Ishikawa (cell line): ENCODE measurements around the gene LILRB1.

Source experiments
- EGR1 ChIP-seq: IDR thresholded peaks from 2 replicates; pipeline ENCODE4 v1.6.1; 2012
- FOXM1 ChIP-seq: IDR thresholded peaks from 2 replicates; pipeline ENCODE4 v1.6.1; 2012; ENCODE audit warnings: low read depth, borderline replicate concordance
- TCF12 ChIP-seq: IDR thresholded peaks from 2 replicates; pipeline ENCODE4 v1.6.1; 2012; ENCODE audit warnings: low read depth
- TEAD4 ChIP-seq: IDR thresholded peaks from 2 replicates; pipeline ENCODE4 v1.6.1; 2012
- YY1 ChIP-seq: IDR thresholded peaks from 2 replicates; pipeline ENCODE4 v1.6.1; 2012; ENCODE audit warnings: low read depth
- ZBTB7A ChIP-seq: IDR thresholded peaks from 2 replicates; pipeline ENCODE4 v1.6.1; 2012; ENCODE audit warnings: low read depth
- TF ChIP-seq, protein P1 (sequence below): IDR thresholded peaks from 2 replicates; pipeline ENCODE4 v1.6.1; 2012; ENCODE audit warnings: low read depth, mild to moderate bottlenecking
- TF ChIP-seq, protein P2 (sequence below): IDR thresholded peaks from 2 replicates; pipeline ENCODE4 v1.6.1; 2012

The LILRB1 gene

DNA sequence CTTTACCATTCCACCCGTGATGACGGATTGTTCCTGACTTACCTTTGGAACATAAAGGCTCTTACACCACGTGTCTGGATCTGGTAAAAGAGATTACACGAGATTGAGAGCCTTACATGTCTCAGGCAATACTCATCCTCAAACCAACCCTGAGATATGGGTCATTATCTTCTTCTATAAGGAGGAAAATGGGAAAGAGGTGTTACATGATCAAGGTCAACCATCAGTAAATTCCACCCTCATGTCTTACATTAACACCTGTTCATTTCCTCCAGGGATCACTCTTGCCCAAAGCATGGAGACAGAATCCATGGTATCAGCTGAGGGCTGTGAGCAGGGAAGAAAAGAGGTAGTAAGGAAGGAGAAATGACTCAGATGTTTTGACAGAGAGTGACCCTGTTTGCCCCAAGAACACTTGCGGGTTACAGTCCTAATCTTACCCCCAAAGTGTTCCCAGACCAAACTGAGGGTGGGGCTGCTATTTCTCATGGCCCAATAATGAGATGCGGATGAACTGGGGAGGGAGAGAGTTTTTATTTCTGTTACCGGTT lies 52.1 kb downstream of the LILRB1 start:
- TF ChIP-seq FOXM1 (no peak), EGR1 (no peak), YY1 (no peak), TCF12 (no peak), TEAD4 (no peak)
- TF ChIP-seq, protein P1, sequence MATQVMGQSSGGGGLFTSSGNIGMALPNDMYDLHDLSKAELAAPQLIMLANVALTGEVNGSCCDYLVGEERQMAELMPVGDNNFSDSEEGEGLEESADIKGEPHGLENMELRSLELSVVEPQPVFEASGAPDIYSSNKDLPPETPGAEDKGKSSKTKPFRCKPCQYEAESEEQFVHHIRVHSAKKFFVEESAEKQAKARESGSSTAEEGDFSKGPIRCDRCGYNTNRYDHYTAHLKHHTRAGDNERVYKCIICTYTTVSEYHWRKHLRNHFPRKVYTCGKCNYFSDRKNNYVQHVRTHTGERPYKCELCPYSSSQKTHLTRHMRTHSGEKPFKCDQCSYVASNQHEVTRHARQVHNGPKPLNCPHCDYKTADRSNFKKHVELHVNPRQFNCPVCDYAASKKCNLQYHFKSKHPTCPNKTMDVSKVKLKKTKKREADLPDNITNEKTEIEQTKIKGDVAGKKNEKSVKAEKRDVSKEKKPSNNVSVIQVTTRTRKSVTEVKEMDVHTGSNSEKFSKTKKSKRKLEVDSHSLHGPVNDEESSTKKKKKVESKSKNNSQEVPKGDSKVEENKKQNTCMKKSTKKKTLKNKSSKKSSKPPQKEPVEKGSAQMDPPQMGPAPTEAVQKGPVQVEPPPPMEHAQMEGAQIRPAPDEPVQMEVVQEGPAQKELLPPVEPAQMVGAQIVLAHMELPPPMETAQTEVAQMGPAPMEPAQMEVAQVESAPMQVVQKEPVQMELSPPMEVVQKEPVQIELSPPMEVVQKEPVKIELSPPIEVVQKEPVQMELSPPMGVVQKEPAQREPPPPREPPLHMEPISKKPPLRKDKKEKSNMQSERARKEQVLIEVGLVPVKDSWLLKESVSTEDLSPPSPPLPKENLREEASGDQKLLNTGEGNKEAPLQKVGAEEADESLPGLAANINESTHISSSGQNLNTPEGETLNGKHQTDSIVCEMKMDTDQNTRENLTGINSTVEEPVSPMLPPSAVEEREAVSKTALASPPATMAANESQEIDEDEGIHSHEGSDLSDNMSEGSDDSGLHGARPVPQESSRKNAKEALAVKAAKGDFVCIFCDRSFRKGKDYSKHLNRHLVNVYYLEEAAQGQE: no peak
- TF ChIP-seq, protein P2, sequence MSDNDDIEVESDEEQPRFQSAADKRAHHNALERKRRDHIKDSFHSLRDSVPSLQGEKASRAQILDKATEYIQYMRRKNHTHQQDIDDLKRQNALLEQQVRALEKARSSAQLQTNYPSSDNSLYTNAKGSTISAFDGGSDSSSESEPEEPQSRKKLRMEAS: no peak

DNA sequence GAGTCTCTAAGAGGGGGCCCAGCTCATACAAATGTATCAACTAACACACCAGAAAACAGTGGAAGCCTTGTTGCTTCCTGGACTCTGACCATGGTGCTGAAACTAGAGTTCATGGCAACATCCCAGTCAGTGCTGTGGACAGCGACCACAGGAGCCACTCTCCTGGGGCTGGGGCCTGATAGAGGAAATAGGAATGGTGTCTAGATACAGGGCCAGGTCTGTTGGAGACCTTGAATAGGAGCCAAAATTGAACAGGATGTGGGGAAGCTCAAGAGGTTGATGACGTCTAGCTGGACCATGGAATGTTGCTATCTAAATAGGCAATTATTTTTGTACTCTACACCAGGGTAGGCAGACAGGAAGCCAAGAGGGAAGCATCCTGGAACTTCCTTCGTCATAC lies 54.2 kb downstream of the LILRB1 start:
- no peak for TF ChIP-seq TEAD4
- TF ChIP-seq ZBTB7A: no peak
- TF ChIP-seq, protein P1: peak; percentile 94
